ENCODE measurements around the gene RALB.
"Not testable (repeated sequence)": the region's sequence is repeated elsewhere in the genome, so short reads cannot be mapped to it uniquely, and the experiment has no call there.

RALB gene

GRCh38 chr2:120319123-120319522 is 66.5 kb downstream of the RALB start:
- no peak for DNase-seq

GRCh38 chr2:120319686-120320317 is 67.2 kb downstream of the RALB start:
- DNase-seq: no peak

GRCh38 chr2:120320318-120320851 is 67.7 kb downstream of the RALB start:
- no peak for DNase-seq

- not testable (repeated sequence) for DNase-seq
These were observed 68.4 kb downstream of the RALB start for GRCh38 chr2:120320887-120321556.

- no peak for DNase-seq
These were observed 69.2 kb downstream of the RALB start for GRCh38 chr2:120321721-120322284.

GRCh38 chr2:120322329-120322728 is 69.7 kb downstream of the RALB start:
- DNase-seq: no peak

GRCh38 chr2:120323214-120323613 is 70.6 kb downstream of the RALB start:
- no peak for DNase-seq

- DNase-seq: no peak
These were observed 71.3 kb downstream of the RALB start for GRCh38 chr2:120323807-120324399.

- no peak for DNase-seq
These were observed 72.3 kb downstream of the RALB start for GRCh38 chr2:120324933-120325332.

- DNase-seq: no peak
These were observed 73.4 kb downstream of the RALB start for GRCh38 chr2:120326066-120326465.

GRCh38 chr2:120330946-120331822 is 78.5 kb downstream of the RALB start:
- no peak for DNase-seq

GRCh38 chr2:120331903-120332302 is 79.3 kb downstream of the RALB start:
- DNase-seq: no peak

GRCh38 chr2:120332384-120332783 is 79.7 kb downstream of the RALB start:
- no peak for DNase-seq

GRCh38 chr2:120334068-120334467 is 81.4 kb downstream of the RALB start:
- DNase-seq: no peak

GRCh38 chr2:120336749-120337148 is 84.1 kb downstream of the RALB start:
- no peak for DNase-seq

GRCh38 chr2:120338015-120338414 is 85.4 kb downstream of the RALB start:
- no peak for DNase-seq

GRCh38 chr2:120341977-120342376 is 89.3 kb downstream of the RALB start:
- no peak for DNase-seq

- no peak for DNase-seq
These were observed 89.8 kb downstream of the RALB start for GRCh38 chr2:120342446-120342845.

GRCh38 chr2:120343100-120343432 is 90.4 kb downstream of the RALB start:
- DNase-seq: no peak

GRCh38 chr2:120343433-120344105 is 90.9 kb downstream of the RALB start:
- DNase-seq: peak; percentile 57

All from stimulated activated CD4-positive, alpha-beta T cell treated with anti-CD3 and anti-CD28 coated beads, Interleukin-4, amount 100 ng/mL, for 24 hours (primary cell).